Transverse colon (tissue), 4 donors: ENCODE measurements around the gene VASP. TPM values are rescaled to one million over a fixed set of nuclear protein-coding genes. Genes with fewer than 3 reads are reported as not detected.

Experiments used
- DNase-seq: peaks from one replicate; pipeline ENCODE4 v3.0.0-alpha.2; 2019
- H3K27ac ChIP-seq, 4 donors: fragments of 200-600 bp; sonication (generic); 2 replicates each; pipeline ENCODE4 v1.5.1; 2016 to 2018; ENCODE audit warnings: inconsistent platforms in 4 of 4
- H3K27me3 ChIP-seq: fragments of 200-600 bp; sonication (generic); 2 replicates; pipeline ENCODE4 v1.5.1; 2017; ENCODE audit warnings: inconsistent platforms
- H3K36me3 ChIP-seq, 4 donors: fragments of 200-600 bp; sonication (generic); 2 replicates each; pipeline ENCODE4 v1.5.1; 2017 to 2019; ENCODE audit warnings: inconsistent platforms in 4 of 4
- H3K4me1 ChIP-seq, 4 donors: fragments of 200-600 bp; sonication (generic); 2 replicates each; pipeline ENCODE4 v1.5.1; 2017 to 2020; ENCODE audit warnings: inconsistent platforms in 4 of 4
- H3K4me3 ChIP-seq, 4 donors: fragments of 200-600 bp; sonication (generic); 1 replicate in 1 of 4; 2 replicates in 3 of 4; pipeline versions ENCODE4 v1.5.1 to v1.6.1; 2017 to 2019; ENCODE audit warnings: inconsistent platforms in 4 of 4
- H3K9me3 ChIP-seq, 2 donors: fragments of 200-600 bp; sonication (generic); 2 replicates each; pipeline ENCODE4 v1.5.1; 2017 to 2019; ENCODE audit warnings: inconsistent platforms in 2 of 2
- CTCF ChIP-seq, 5 experiments: fragments of 200-600 bp in 3 of 5; fragments of 450-650 bp in 2 of 5; sonication (generic) in 3 of 5; IDR thresholded peaks; 1 replicate in 2 of 5; 2 replicates in 3 of 5; pipeline ENCODE4 v1.5.1; 2016 to 2017; ENCODE audit warnings: antibody characterized with exemption in 5 of 5, inconsistent platforms in 3 of 5, mild to moderate bottlenecking in 2 of 5, moderate library complexity in 1 of 5
- EP300 ChIP-seq: sonication (generic); formaldehyde crosslinking; IDR thresholded peaks from one replicate; pipeline ENCODE4 v1.6.1; 2017; ENCODE audit warnings: antibody characterized with exemption, low read depth
- POLR2A ChIP-seq: fragments of 450-650 bp; IDR thresholded peaks from one replicate; pipeline ENCODE4 v1.6.1; 2016; ENCODE audit warnings: antibody characterized with exemption, mild to moderate bottlenecking, moderate library complexity
- POLR2AphosphoS5 ChIP-seq, 3 donors: sonication (generic); formaldehyde crosslinking; IDR thresholded peaks; one replicate each; pipeline ENCODE4 v1.6.1; 2016; ENCODE audit warnings: antibody characterized with exemption in 3 of 3
- WGBS, 2 donors: methylation state at CpG; one replicate each; pipeline ENCODE4 v1.1.5; 2018; ENCODE audit warnings: low coverage in 1 of 2; 5-methylcytosine and 5-hydroxymethylcytosine counted together
- in situ Hi-C, 4 donors: fragments of 200-750 bp; cut with MboI; loops; one replicate each; pipeline versions ENCODE4 v1.15.0 to v1.15.1; 2017; ENCODE audit warnings: low sequenced_read_pairs in 3 of 4, low pct_ligation_motif_present in 1 of 4, low pct_unique_long_range_greater_than_20kb in 1 of 4
- intact Hi-C: fragments of 100-400 bp; cut with DNase I; formaldehyde crosslinking; loops from one replicate; pipeline ENCODE4 v1.15.1; 2023; ENCODE audit warnings: low total_unique reads
- total RNA-seq, 4 donors: library from RNA; depleted of rRNA; stranded (reverse); fragments of >200 nt; gene quantifications; one replicate each; pipeline ENCODE4 v1.1.0, GENCODE V29; 2016

VASP gene
- total RNA-seq, 4 donors from 2014 or later, result 167 to 465 (median 204) TPM

GRCh38 chr19:45499196-45500180 is 7.8 kb upstream of the VASP start:
- peak overlapping the region in 2 of 4 donors; percentile 29 to 41 for H3K4me3 ChIP-seq
- H3K27me3 ChIP-seq, result peaks cover 42% of the 10 kb centered on the region
- H3K9me3 ChIP-seq, result no peaks in the 10 kb centered on the region
- intact Hi-C loops, result no loop called here
- no peaks in the 10 kb centered on the region for H3K36me3 ChIP-seq
- no peak overlapping the region for H3K27ac ChIP-seq
- TF ChIP-seq POLR2AphosphoS5 (IDR thresholded peaks at IDR 0.05) (no peak), CTCF (IDR thresholded peaks at IDR 0.05) (no peak), EP300 (no peak), POLR2A (no peak)
- 13 to 26% methylated on average over 11 to 36 of the region's 37 CpGs for WGBS, 2 donors
- in situ Hi-C loops, result no loop called here
- peaks cover 17 to 40% (median 30%) of the 10 kb centered on the region in 4 donors for H3K4me1 ChIP-seq
- DNase-seq, result peak; percentile 68

GRCh38 chr19:45500918-45501729 is 6.2 kb upstream of the VASP start:
- TF ChIP-seq POLR2AphosphoS5 (IDR thresholded peaks at IDR 0.05), result no peak
- no peak for TF ChIP-seq POLR2A
- no peak for TF ChIP-seq CTCF (IDR thresholded peaks at IDR 0.05)
- TF ChIP-seq EP300, result no peak
- Histone ChIP-seq H3K27ac (no peak overlapping the region), H3K4me3 (no peak overlapping the region), H3K36me3 (no peaks in the 10 kb centered on the region), H3K9me3 (no peaks in the 10 kb centered on the region), H3K27me3 (peaks cover 27% of the 10 kb centered on the region), H3K4me1 (peaks cover 15 to 40% (median 34%) of the 10 kb centered on the region in 4 donors)
- intact Hi-C loops, result no loop called here
- DNase-seq, result no peak
- WGBS, 2 donors, result 83 to 86% methylated on average over 3 to 8 of the region's 8 CpGs
- in situ Hi-C loops, result no loop called here

GRCh38 chr19:45501730-45502014 is 5.6 kb upstream of the VASP start:
- intact Hi-C loops (no loop called here), in situ Hi-C loops (no loop called here)
- H3K27ac ChIP-seq, result no peak overlapping the region
- no peak overlapping the region for H3K4me3 ChIP-seq
- H3K36me3 ChIP-seq, result no peaks in the 10 kb centered on the region
- no peak for DNase-seq
- peaks cover 25% of the 10 kb centered on the region for H3K27me3 ChIP-seq
- TF ChIP-seq EP300 (no peak), POLR2AphosphoS5 (IDR thresholded peaks at IDR 0.05) (no peak), CTCF (IDR thresholded peaks at IDR 0.05) (no peak), POLR2A (no peak)
- peaks cover 10 to 36% (median 30%) of the 10 kb centered on the region in 4 donors for H3K4me1 ChIP-seq
- 66 to 83% methylated on average over 1 to 2 of the region's 2 CpGs for WGBS, 2 donors
- no peaks in the 10 kb centered on the region for H3K9me3 ChIP-seq

GRCh38 chr19:45502111-45502510 is 5.2 kb upstream of the VASP start:
- Histone ChIP-seq H3K4me1 (peaks cover 9 to 35% (median 29%) of the 10 kb centered on the region in 4 donors), H3K4me3 (no peak overlapping the region), H3K27me3 (peaks cover 25% of the 10 kb centered on the region), H3K9me3 (no peaks in the 10 kb centered on the region), H3K27ac (peak overlapping the region in 1 of 4 donors; percentile 30), H3K36me3 (no peaks in the 10 kb centered on the region)
- in situ Hi-C loops (no loop called here), intact Hi-C loops (no loop called here)
- no peak for DNase-seq
- 62 to 63% methylated on average over 5 of the region's 5 CpGs for WGBS, 2 donors
- TF ChIP-seq CTCF (IDR thresholded peaks at IDR 0.05) (no peak), POLR2AphosphoS5 (IDR thresholded peaks at IDR 0.05) (no peak), EP300 (no peak), POLR2A (no peak)
